NB4 (cell line): ENCODE results near the gene ING2.
"Not testable (repeated sequence)": the region's sequence is repeated elsewhere in the genome, so short reads cannot be mapped to it uniquely, and the experiment has no call there.

Experiments used
- DNase-seq: peaks from one replicate; pipeline ENCODE4 v3.0.0; 2010; ENCODE audit warnings: low read depth
- H3K4me3 ChIP-seq: one replicate; pipeline ENCODE4 v1.5.1; 2011; ENCODE audit warnings: mild to moderate bottlenecking, low read depth, low read length, moderate library complexity
- MYC ChIP-seq: IDR thresholded peaks from 2 replicates; pipeline ENCODE4 v1.6.1; 2011; ENCODE audit warnings: low read depth, low read length
- POLR2A ChIP-seq: IDR thresholded peaks from 2 replicates; pipeline ENCODE4 v1.6.1; 2011; ENCODE audit warnings: mild to moderate bottlenecking; ENCODE audit not compliant: insufficient read length; ENCODE audit errors: extremely low read depth
- TF ChIP-seq, protein P1 (sequence below): IDR thresholded peaks from one replicate; pipeline ENCODE4 v1.5.1; 2012; ENCODE audit warnings: low read depth, low read length
- TF ChIP-seq, protein P2 (sequence below): IDR thresholded peaks from 2 replicates; pipeline ENCODE4 v1.6.1; 2011; ENCODE audit warnings: low read depth, low read length

The ING2 gene, protein sequence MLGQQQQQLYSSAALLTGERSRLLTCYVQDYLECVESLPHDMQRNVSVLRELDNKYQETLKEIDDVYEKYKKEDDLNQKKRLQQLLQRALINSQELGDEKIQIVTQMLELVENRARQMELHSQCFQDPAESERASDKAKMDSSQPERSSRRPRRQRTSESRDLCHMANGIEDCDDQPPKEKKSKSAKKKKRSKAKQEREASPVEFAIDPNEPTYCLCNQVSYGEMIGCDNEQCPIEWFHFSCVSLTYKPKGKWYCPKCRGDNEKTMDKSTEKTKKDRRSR

DNA sequence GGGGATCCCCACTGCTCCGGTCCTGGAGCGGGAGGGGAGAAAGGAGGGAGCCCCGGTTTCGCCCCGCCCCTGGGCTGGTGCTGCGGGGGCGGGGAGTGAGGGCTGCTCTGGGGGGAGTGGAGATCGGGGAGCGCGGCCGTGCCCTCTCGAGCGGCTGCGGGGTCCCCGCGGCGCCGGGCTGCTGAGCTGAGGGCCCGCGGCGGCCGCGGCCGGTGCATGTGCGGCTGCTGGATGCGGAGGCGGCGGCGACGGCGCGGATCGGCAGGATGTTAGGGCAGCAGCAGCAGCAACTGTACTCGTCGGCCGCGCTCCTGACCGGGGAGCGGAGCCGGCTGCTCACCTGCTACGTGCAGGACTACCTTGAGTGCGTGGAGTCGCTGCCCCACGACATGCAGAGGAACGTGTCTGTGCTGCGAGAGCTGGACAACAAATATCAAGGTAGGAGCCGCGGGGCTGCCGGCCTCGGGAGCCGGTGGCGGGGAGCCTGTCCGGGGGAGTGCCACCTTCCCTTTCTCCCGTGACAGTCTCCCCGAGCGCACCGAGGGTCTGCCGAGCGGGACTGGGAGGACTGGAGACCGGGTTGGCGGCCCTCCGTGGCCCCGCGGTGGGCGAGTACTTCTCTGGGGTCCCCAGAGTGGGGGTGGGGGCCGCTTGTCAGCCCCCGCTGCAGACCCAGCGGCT, at the start of gene ING2:
TSS of gene ING2 (plus strand) at position 129 of the 681 bp plus-strand sequence. CDS start at position 267, 138 bp downstream.
- no peak for DNase-seq
- TF ChIP-seq POLR2A = peak; percentile 17
- TF ChIP-seq, protein P1, sequence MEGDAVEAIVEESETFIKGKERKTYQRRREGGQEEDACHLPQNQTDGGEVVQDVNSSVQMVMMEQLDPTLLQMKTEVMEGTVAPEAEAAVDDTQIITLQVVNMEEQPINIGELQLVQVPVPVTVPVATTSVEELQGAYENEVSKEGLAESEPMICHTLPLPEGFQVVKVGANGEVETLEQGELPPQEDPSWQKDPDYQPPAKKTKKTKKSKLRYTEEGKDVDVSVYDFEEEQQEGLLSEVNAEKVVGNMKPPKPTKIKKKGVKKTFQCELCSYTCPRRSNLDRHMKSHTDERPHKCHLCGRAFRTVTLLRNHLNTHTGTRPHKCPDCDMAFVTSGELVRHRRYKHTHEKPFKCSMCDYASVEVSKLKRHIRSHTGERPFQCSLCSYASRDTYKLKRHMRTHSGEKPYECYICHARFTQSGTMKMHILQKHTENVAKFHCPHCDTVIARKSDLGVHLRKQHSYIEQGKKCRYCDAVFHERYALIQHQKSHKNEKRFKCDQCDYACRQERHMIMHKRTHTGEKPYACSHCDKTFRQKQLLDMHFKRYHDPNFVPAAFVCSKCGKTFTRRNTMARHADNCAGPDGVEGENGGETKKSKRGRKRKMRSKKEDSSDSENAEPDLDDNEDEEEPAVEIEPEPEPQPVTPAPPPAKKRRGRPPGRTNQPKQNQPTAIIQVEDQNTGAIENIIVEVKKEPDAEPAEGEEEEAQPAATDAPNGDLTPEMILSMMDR = no peak
- peak within 1 kb of the TSS; percentile 74 for H3K4me3 ChIP-seq

DNA sequence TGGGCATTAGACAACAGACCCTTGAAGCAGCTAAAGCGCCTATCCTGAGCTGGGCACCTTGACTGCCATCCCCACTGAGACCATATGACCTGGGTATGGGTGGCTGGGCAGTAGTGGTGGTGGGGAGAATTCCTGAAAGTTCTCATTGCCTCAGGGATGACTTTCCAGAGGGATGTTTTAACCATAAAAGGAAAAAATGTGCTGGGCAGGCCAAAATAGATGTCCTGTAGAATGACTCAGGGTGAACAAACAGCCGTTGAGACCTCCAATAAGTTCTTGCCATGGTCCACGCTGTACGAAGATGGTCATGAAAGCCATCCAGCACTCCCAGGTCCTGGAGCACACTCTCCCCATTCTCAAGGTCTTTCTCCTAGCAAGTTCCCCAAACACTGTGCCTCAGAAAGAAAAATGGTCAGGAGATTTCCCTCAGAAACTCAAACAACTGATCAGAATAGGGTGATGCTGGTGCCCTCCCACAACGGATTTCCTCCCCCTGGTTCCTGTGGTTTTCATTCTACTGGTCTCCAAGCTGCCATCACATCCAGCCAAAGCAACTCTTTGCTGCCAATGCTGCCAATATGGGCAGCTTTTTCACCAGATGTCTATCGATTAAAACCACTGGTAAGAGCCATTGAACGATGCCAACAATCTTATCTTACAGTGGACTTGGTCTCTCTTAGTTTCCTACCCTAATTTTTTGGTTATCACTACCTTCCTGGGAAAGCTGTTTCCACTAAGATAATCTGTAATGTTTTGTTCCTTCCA, 49.2 kb upstream of the ING2 start:
- TF ChIP-seq, protein P1 = no peak
- no peak for TF ChIP-seq POLR2A
- no peak for TF ChIP-seq MYC
- TF ChIP-seq, protein P2, sequence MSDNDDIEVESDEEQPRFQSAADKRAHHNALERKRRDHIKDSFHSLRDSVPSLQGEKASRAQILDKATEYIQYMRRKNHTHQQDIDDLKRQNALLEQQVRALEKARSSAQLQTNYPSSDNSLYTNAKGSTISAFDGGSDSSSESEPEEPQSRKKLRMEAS = no peak
- peak; percentile 63 for DNase-seq
- no peak overlapping the region for H3K4me3 ChIP-seq

DNA sequence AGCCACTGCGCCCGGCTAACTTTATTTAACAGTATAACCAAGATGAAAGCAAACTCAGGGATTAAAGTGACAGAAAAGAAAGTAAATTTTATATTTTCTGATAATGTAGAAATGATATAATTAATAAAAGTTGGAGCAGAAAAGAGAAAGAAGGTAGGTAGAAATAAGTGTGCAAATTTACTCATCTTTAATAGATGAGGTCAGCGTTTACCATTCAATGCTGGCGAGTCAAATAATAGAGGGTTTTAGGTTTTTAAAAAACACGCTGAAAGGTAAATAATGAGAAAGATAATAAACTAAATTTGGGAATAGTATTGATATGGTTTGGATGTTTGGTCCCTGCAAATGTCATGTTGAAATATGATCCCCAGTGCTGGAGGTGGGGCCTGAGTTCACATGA, 46.9 kb upstream of the ING2 start:
- no peak for DNase-seq
- H3K4me3 ChIP-seq = no peak overlapping the region

DNA sequence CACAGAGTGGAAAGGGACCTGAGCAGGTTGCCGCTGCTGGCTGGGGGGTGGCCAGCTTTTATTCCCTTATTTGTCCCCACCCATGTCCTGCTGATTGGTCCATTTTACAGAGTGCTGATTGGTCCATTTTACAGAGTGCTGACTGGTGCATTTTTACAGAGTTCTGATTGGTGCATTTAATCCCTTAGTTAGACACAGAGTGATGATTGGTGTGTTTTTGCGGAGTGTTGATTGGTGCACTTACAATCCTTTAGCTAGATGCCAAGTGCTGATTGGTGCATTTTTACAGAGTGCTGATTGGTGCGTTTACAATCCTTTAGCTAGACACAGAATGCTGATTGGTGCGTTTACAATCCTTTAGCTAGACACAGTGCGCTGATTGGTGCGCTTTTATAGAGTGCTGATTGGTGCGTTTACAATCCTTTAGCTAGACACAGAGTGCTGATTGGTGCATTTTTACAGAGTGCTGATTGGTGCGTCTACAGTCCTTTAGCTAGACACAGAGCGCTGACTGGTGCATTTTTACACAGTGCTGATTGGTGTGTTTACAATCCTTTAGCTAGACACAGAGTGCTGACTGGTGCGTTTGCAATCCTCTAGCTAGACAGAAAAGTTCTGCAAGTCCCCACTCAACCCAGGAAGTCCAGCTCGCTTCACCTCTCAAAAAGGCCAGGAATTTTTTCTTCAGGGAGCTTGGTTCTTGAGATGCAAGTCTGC, 40.8 kb upstream of the ING2 start:
- not testable (repeated sequence) for DNase-seq, H3K4me3 ChIP-seq

More for the DNA sequence above, 46.9 kb upstream of the ING2 start:
- TF ChIP-seq, protein P1 = no peak
- TF ChIP-seq, protein P2 = no peak
- TF ChIP-seq POLR2A = no peak
- TF ChIP-seq MYC = no peak

DNA sequence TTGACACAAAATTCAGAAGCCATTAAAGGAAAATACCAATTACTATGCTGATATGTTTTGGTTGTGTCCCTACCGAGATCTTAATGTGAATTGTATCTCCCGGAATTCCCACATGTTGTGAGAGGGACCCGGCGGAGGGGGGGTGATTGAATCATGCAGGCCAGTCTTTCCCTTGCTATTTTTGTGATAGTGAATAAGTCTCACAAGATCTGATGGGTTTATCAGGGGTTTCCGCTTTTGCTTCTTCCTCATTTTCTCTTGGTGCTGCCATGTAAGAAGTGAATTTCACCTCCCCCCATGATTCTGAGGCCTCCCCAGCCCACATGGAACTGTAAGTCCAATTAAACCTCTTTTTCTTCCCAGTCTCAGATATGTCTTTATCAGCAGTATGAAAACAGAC, 39.0 kb upstream of the ING2 start:
- DNase-seq, H3K4me3 ChIP-seq: not testable (repeated sequence)

DNA sequence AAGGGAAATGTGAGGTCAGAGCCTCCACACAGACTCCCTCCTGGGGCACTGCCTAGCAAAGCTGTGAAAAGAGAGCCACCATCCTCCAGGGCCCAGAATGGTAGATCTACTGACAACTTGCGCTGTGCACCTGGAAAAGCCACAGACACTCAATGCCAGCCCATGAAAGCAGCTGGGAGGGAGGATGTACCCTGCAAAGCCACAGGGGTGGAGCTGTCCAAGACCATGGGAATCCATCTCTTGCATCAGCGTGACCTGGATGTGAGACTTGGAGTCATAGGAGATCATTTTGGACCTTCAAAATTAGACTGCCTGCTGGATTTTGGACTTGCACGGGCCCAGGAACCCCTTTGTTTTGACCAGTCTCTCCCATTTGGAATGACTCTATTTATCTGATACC, 37.6 kb upstream of the ING2 start:
- no peak for DNase-seq
- no peak for TF ChIP-seq MYC
- TF ChIP-seq, protein P1 = no peak
- TF ChIP-seq, protein P2 = no peak
- no peak for TF ChIP-seq POLR2A
- no peak overlapping the region for H3K4me3 ChIP-seq
